ENCODE results near the gene SH2D2A. TPM values are rescaled to one million over a fixed set of nuclear protein-coding genes. Genes with fewer than 3 reads are reported as not detected.

SH2D2A gene
- total and polyA plus RNA-seq, 9 of the 15 experiments (the other 6 are each of a cell fraction or from before 2014, with no cell fraction given) = 0.89 to 33.6 (median 6.9) TPM

- no peak for TF ChIP-seq REST (IDR thresholded peaks at IDR 0.05; ENCODE audit: borderline replicate concordance)
- TF ChIP-seq REST (CRISPR knock-in tag; IDR thresholded peaks at IDR 0.05; ENCODE audit: low read depth) = no peak
- no peak for TF ChIP-seq ELK1 (CRISPR knock-in tag; IDR thresholded peaks at IDR 0.05)
- no peak for TF ChIP-seq IRF1 (CRISPR knock-in tag; IDR thresholded peaks at IDR 0.05; ENCODE audit: borderline replicate concordance)
- no peak for TF ChIP-seq USF1 (CRISPR knock-in tag; IDR thresholded peaks at IDR 0.05)
- TF ChIP-seq RBM34 (IDR thresholded peaks at IDR 0.05; ENCODE audit: borderline replicate concordance, insufficient read depth, low read length) = no peak
- TF ChIP-seq NRF1 (conservative IDR thresholded peaks at IDR 0.05 in 1 of 2, IDR thresholded peaks at IDR 0.05 in 1 of 2) = no peak; a peak in 3 of 4 replicates
- TF ChIP-seq GATAD2A (IDR thresholded peaks at IDR 0.05) = no peak
- no peak for TF ChIP-seq SMAD3 (CRISPR knock-in tag; conservative IDR thresholded peaks at IDR 0.05)
- TF ChIP-seq KLF1 (tag; IDR thresholded peaks at IDR 0.05) = no peak
- 0 out of 4 replicates have a peak, but pooled peaks of 1 of the 2 experiments have one; percentile 65 for TF ChIP-seq FOXA3 (CRISPR knock-in tag; conservative IDR thresholded peaks at IDR 0.05 in 1 of 2, IDR thresholded peaks at IDR 0.05 in 1 of 2)
- no peak for TF ChIP-seq RBM39 (optimal IDR thresholded peaks at IDR 0.05; ENCODE audit: low read depth, low read length)
- no peak for TF ChIP-seq ZZZ3 (IDR thresholded peaks at IDR 0.05)
- no peak for TF ChIP-seq PTRF (tag; IDR thresholded peaks at IDR 0.05)
- no peak for TF ChIP-seq CBX5 (IDR thresholded peaks at IDR 0.05; ENCODE audit: borderline replicate concordance, low read depth)
- TF ChIP-seq TRIM28 (IDR thresholded peaks at IDR 0.05) = no peak
Observed at GRCh38 chr1:156860628-156861423, 44.2 kb upstream of the SH2D2A start, which contains the start of gene NTRK1 (continued).

Measured in K562 (cell line).